CD4-positive, alpha-beta T cell (primary cell): ENCODE data around the gene PET100. TPM values are rescaled to one million over a fixed set of nuclear protein-coding genes. Genes with fewer than 3 reads are reported as not detected.

ENCODE experiments used
- ATAC-seq: fragments of 200-7000 bp; cut with Tn5 transposase; one replicate; pipeline ENCODE4 v1.10.0; 2022; ENCODE audit warnings: mild to moderate bottlenecking; ENCODE audit not compliant: poor library complexity
- CTCF ChIA-PET: fragments of 350-600 bp; sonication (Branson Sonifier 250); formaldehyde crosslinking; loops from one replicate; lab custom pipeline; 2021; ENCODE audit warnings: antibody characterized with exemption, inconsistent platforms; lab: Charles Lee
- POLR2A ChIA-PET: fragments of 350-600 bp; sonication (Branson Sonifier 250); formaldehyde crosslinking; loops from one replicate; lab custom pipeline; 2021; ENCODE audit warnings: antibody characterized with exemption, inconsistent platforms; lab: Charles Lee
- DNase-seq, 14 experiments: peaks; one replicate each; pipeline ENCODE4 v3.0.0-alpha.2; 2013 to 2020; ENCODE audit warnings: mixed read lengths in 2 of 14
- H3K27ac ChIP-seq, 2 donors: one replicate each; pipeline versions ENCODE4 v1.5.1 to v1.7.0; 2013; ENCODE audit warnings: low read length in 2 of 2, low read depth in 1 of 2, mild to moderate bottlenecking in 1 of 2
- H3K27me3 ChIP-seq, 2 experiments: 1 replicate in 1 of 2; 2 replicates in 1 of 2; pipeline versions ENCODE4 v1.6.1 to v1.7.0; 2013; ENCODE audit warnings: low read length in 2 of 2, control low read depth in 1 of 2, mild to moderate bottlenecking in 1 of 2, moderate library complexity in 1 of 2; ENCODE audit not compliant: insufficient read depth in 2 of 2, control insufficient read depth in 1 of 2
- H3K36me3 ChIP-seq: one replicate; pipeline ENCODE4 v1.6.1; 2013; ENCODE audit warnings: low read length, control low read depth; ENCODE audit not compliant: insufficient read depth
- H3K4me1 ChIP-seq: one replicate; pipeline ENCODE4 v1.6.1; 2013; ENCODE audit warnings: low read length, control low read depth; ENCODE audit not compliant: insufficient read depth
- H3K4me3 ChIP-seq: one replicate; pipeline ENCODE4 v1.5.1; 2013; ENCODE audit warnings: mild to moderate bottlenecking, low read length, moderate library complexity
- H3K9me3 ChIP-seq, 2 experiments: 1 replicate in 1 of 2; 2 replicates in 1 of 2; pipeline versions ENCODE4 v1.6.1 to v1.7.0; 2013; ENCODE audit warnings: low read length in 2 of 2, mild to moderate bottlenecking in 2 of 2, control low read depth in 1 of 2, moderate library complexity in 1 of 2; ENCODE audit not compliant: control insufficient read depth in 1 of 2, insufficient read depth in 1 of 2
- H3K27ac Mint-ChIP-seq: one replicate; pipeline ENCODE4 v1.8.0; 2020; ENCODE audit warnings: mixed read lengths
- H3K27me3 Mint-ChIP-seq: one replicate; pipeline ENCODE4 v1.8.0; 2021; ENCODE audit warnings: mixed read lengths
- H3K36me3 Mint-ChIP-seq: one replicate; pipeline ENCODE4 v1.8.0; 2021; ENCODE audit warnings: low read depth, mixed read lengths
- H3K4me1 Mint-ChIP-seq: one replicate; pipeline ENCODE4 v1.8.0; 2021; ENCODE audit warnings: low read depth, mixed read lengths
- H3K4me3 Mint-ChIP-seq: one replicate; pipeline ENCODE4 v1.8.0; 2020; ENCODE audit warnings: mild to moderate bottlenecking, mixed read lengths
- H3K9me3 Mint-ChIP-seq: one replicate; pipeline ENCODE4 v1.8.0; 2020; ENCODE audit warnings: mixed read lengths
- intact Hi-C, 2 experiments: fragments of 100-400 bp; cut with DNase I in 1 of 2; cut with micrococcal nuclease in 1 of 2; formaldehyde crosslinking; loops; one replicate each; pipeline versions ENCODE4 v1.15.1 to v1.9.0; 2023 to 2025; cut with DNase I, micrococcal nuclease
- total RNA-seq, 174 experiments: library from RNA in 2 of 174; stranded (reverse) in 2 of 174; gene quantifications; one replicate each; pipeline ENCODE4 v1.2.3 and lab custom pipeline; 2021 to 2026
- TF ChIP-seq, protein P1 (sequence below): fragments of 200-600 bp; IDR thresholded peaks from one replicate; pipeline ENCODE4 v1.8.0; 2022; ENCODE audit warnings: antibody characterized with exemption, mild to moderate bottlenecking

PET100 gene
- total RNA-seq, 2 experiments from 2014 or later, result 178 to 188 TPM

- peaks cover 11% of the 10 kb centered on the region for H3K4me1 ChIP-seq
- Mint-ChIP-seq H3K27ac (no peak overlapping the region), H3K9me3 (no peaks in the 10 kb centered on the region), H3K4me1 (peaks cover 5% of the 10 kb centered on the region), H3K27me3 (peaks cover 57% of the 10 kb centered on the region), H3K36me3 (no peaks in the 10 kb centered on the region), H3K4me3 (peak overlapping the region; percentile 20)
- H3K27me3 ChIP-seq, result peaks cover 30 to 32% of the 10 kb centered on the region in 2 experiments
- no peak overlapping the region for H3K4me3 ChIP-seq
- TF ChIP-seq, protein P1, sequence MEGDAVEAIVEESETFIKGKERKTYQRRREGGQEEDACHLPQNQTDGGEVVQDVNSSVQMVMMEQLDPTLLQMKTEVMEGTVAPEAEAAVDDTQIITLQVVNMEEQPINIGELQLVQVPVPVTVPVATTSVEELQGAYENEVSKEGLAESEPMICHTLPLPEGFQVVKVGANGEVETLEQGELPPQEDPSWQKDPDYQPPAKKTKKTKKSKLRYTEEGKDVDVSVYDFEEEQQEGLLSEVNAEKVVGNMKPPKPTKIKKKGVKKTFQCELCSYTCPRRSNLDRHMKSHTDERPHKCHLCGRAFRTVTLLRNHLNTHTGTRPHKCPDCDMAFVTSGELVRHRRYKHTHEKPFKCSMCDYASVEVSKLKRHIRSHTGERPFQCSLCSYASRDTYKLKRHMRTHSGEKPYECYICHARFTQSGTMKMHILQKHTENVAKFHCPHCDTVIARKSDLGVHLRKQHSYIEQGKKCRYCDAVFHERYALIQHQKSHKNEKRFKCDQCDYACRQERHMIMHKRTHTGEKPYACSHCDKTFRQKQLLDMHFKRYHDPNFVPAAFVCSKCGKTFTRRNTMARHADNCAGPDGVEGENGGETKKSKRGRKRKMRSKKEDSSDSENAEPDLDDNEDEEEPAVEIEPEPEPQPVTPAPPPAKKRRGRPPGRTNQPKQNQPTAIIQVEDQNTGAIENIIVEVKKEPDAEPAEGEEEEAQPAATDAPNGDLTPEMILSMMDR, result no peak
- no peak overlapping the region for H3K27ac ChIP-seq
- H3K9me3 ChIP-seq, result peaks cover 0 to 8% of the 10 kb centered on the region in 2 experiments
- ChIA-PET CTCF (no interaction called here), POLR2A (interaction anchor here (0.6 to 0.9 kb wide), 2 partner anchors 32 to 798 kb away, joined by 3 to 4 read pairs; partner anchors contain the start of genes PET100 and XAB2)
- no peak for DNase-seq
- ATAC-seq, result no peak
- no peaks in the 10 kb centered on the region for H3K36me3 ChIP-seq
- intact Hi-C loops, result no loop called here
Observed at GRCh38 chr19:7597689-7598088, 31.9 kb upstream of the PET100 start.

GRCh38 chr19:7598180-7598579 is 31.4 kb upstream of the PET100 start:
- ATAC-seq (no peak), DNase-seq (no peak)
- TF ChIP-seq, protein P1, result no peak
- intact Hi-C loops, result no loop called here
- H3K27me3 ChIP-seq, result peaks cover 29 to 32% of the 10 kb centered on the region in 2 experiments
- Mint-ChIP-seq H3K27me3 (peaks cover 55% of the 10 kb centered on the region), H3K9me3 (no peaks in the 10 kb centered on the region), H3K27ac (no peak overlapping the region), H3K4me3 (peak overlapping the region; percentile 20), H3K36me3 (no peaks in the 10 kb centered on the region), H3K4me1 (peaks cover 5% of the 10 kb centered on the region)
- CTCF ChIA-PET, result no interaction called here
- POLR2A ChIA-PET, result interaction anchor here (0.6 kb wide), 1 partner anchor 798 kb away, joined by 3 read pairs; no protein-coding TSS in a partner anchor
- H3K4me3 ChIP-seq, result no peak overlapping the region
- peaks cover 0 to 8% of the 10 kb centered on the region in 2 experiments for H3K9me3 ChIP-seq
- H3K36me3 ChIP-seq, result no peaks in the 10 kb centered on the region
- peaks cover 11% of the 10 kb centered on the region for H3K4me1 ChIP-seq
- H3K27ac ChIP-seq, result no peak overlapping the region

- no peak overlapping the region for H3K27ac ChIP-seq
- H3K9me3 Mint-ChIP-seq, result no peaks in the 10 kb centered on the region
- TF ChIP-seq, protein P1, result no peak
- intact Hi-C loops, result no loop called here
- H3K27me3 ChIP-seq, result peaks cover 23 to 26% of the 10 kb centered on the region in 2 experiments
- peaks cover 8% of the 10 kb centered on the region for H3K4me1 ChIP-seq
- peaks cover 45% of the 10 kb centered on the region for H3K27me3 Mint-ChIP-seq
- no peak for ATAC-seq
- DNase-seq, result no peak
- H3K4me1 Mint-ChIP-seq, result no peaks in the 10 kb centered on the region
- no peak overlapping the region for H3K4me3 Mint-ChIP-seq
- H3K4me3 ChIP-seq, result no peak overlapping the region
- H3K36me3 ChIP-seq, result no peaks in the 10 kb centered on the region
- no peak overlapping the region for H3K27ac Mint-ChIP-seq
- ChIA-PET POLR2A (no interaction called here), CTCF (no interaction called here)
- H3K36me3 Mint-ChIP-seq, result no peaks in the 10 kb centered on the region
- peaks cover 0 to 19% of the 10 kb centered on the region in 2 experiments for H3K9me3 ChIP-seq
Observed at GRCh38 chr19:7600721-7601120, 28.9 kb upstream of the PET100 start.
